ENCODE data around the gene CASP8.
A peak's percentile ranks its signal among the peaks of the same experiment; 100 is the strongest.

The CASP8 gene

GRCh38 chr2:201260302-201260800 lies at the start of gene CASP8:
TSS of gene CASP8 (plus strand) at chr2:201260536. CDS start at chr2:201266487, 5,951 bp downstream.
- TF ChIP-seq, protein P1, sequence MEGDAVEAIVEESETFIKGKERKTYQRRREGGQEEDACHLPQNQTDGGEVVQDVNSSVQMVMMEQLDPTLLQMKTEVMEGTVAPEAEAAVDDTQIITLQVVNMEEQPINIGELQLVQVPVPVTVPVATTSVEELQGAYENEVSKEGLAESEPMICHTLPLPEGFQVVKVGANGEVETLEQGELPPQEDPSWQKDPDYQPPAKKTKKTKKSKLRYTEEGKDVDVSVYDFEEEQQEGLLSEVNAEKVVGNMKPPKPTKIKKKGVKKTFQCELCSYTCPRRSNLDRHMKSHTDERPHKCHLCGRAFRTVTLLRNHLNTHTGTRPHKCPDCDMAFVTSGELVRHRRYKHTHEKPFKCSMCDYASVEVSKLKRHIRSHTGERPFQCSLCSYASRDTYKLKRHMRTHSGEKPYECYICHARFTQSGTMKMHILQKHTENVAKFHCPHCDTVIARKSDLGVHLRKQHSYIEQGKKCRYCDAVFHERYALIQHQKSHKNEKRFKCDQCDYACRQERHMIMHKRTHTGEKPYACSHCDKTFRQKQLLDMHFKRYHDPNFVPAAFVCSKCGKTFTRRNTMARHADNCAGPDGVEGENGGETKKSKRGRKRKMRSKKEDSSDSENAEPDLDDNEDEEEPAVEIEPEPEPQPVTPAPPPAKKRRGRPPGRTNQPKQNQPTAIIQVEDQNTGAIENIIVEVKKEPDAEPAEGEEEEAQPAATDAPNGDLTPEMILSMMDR (IDR thresholded peaks at IDR 0.05), result peak; percentile 23
- Histone ChIP-seq H3K4me3 (ENCODE audit: low read depth in 1 of 2, low read length in 1 of 2) (peak within 1 kb of the TSS; percentile 82 to 92), H3K27ac (peak within 1 kb of the TSS; percentile 96), H3K27me3 (no peaks in the 10 kb centered on the region), H3K4me1 (ENCODE audit: control insufficient read depth in 1 of 2, insufficient read depth in 1 of 2, low read depth in 1 of 2, low read length in 1 of 2) (peaks cover 72 to 88% of the 10 kb centered on the region in 2 experiments), H3K9me3 (no peaks in the 10 kb centered on the region), H3K36me3 (no peaks in the 10 kb centered on the region)

DNA sequence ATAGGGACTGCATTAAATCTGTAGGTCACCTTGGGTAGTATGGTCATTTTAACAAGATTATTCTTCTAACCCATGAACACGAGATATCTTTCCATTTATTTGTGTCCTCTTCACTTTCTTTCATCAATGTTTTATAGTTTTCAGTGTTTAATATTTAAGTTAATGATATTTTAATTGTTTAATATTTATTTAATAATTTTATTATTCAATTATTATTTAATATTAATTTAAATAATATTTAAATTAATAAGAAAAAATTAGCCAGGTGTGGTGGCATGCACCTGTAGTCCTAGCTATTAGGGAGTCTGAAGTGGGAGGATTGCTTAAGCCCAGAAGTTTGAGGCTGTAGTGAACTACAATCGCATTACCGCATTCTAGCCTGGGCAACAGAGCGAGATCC lies 44.4 kb upstream of the CASP8 start:
- H3K27me3 ChIP-seq, result no peaks in the 10 kb centered on the region
- peaks cover 44% of the 10 kb centered on the region for H3K36me3 ChIP-seq
- H3K4me1 ChIP-seq (ENCODE audit: control insufficient read depth in 1 of 2, insufficient read depth in 1 of 2, low read depth in 1 of 2, low read length in 1 of 2), result no peaks in the 10 kb centered on the region
- no peaks in the 10 kb centered on the region for H3K9me3 ChIP-seq
- TF ChIP-seq, protein P1 (IDR thresholded peaks at IDR 0.05), result no peak
- no peak overlapping the region for H3K27ac ChIP-seq
- no peak overlapping the region for H3K4me3 ChIP-seq (ENCODE audit: low read depth in 1 of 2, low read length in 1 of 2)

- Histone ChIP-seq H3K27me3 (no peaks in the 10 kb centered on the region), H3K9me3 (no peaks in the 10 kb centered on the region), H3K36me3 (peaks cover 50% of the 10 kb centered on the region), H3K4me1 (ENCODE audit: control insufficient read depth in 1 of 2, insufficient read depth in 1 of 2, low read depth in 1 of 2, low read length in 1 of 2) (no peaks in the 10 kb centered on the region), H3K4me3 (ENCODE audit: low read depth in 1 of 2, low read length in 1 of 2) (no peak overlapping the region), H3K27ac (no peak overlapping the region)
- TF ChIP-seq, protein P1 (IDR thresholded peaks at IDR 0.05), result no peak
Measured at GRCh38 chr2:201216918-201217317, 43.4 kb upstream of the CASP8 start.

GRCh38 chr2:201218780-201219179 lies 41.6 kb upstream of the CASP8 start:
- no peak overlapping the region for H3K27ac ChIP-seq

GRCh38 chr2:201219328-201220096 lies 40.8 kb upstream of the CASP8 start:
- no peaks in the 10 kb centered on the region for H3K4me1 ChIP-seq (ENCODE audit: control insufficient read depth in 1 of 2, insufficient read depth in 1 of 2, low read depth in 1 of 2, low read length in 1 of 2)
- H3K27me3 ChIP-seq, result no peaks in the 10 kb centered on the region
- H3K4me3 ChIP-seq (ENCODE audit: low read depth in 1 of 2, low read length in 1 of 2), result no peak overlapping the region
- TF ChIP-seq, protein P1 (IDR thresholded peaks at IDR 0.05), result no peak
- no peaks in the 10 kb centered on the region for H3K9me3 ChIP-seq
- peak overlapping the region; percentile 25 for H3K27ac ChIP-seq
- H3K36me3 ChIP-seq, result peaks cover 50% of the 10 kb centered on the region

More at GRCh38 chr2:201218780-201219179, 41.6 kb upstream of the CASP8 start:
- Histone ChIP-seq H3K27me3 (no peaks in the 10 kb centered on the region), H3K4me1 (ENCODE audit: control insufficient read depth in 1 of 2, insufficient read depth in 1 of 2, low read depth in 1 of 2, low read length in 1 of 2) (no peaks in the 10 kb centered on the region), H3K9me3 (no peaks in the 10 kb centered on the region), H3K36me3 (peaks cover 50% of the 10 kb centered on the region), H3K4me3 (ENCODE audit: low read depth in 1 of 2, low read length in 1 of 2) (no peak overlapping the region)
- TF ChIP-seq, protein P1 (IDR thresholded peaks at IDR 0.05), result no peak

Measured in neutrophil (primary cell).